NCI-H82 treated with DMSO at 0.1 percent for 48 hours (cell line): ENCODE data around the gene TENM4.
A peak's percentile ranks its signal among the peaks of the same experiment; 100 is the strongest.

Experiments used
- DNase-seq: peaks from one replicate; lab custom pipeline; 2025; ENCODE audit not compliant: unreplicated experiment; lab: John Stamatoyannopoulos, UW

TENM4 gene

GRCh38 chr11:78876676-78877075 lies 564.2 kb downstream of the TENM4 start:
- DNase-seq: no peak

GRCh38 chr11:78870655-78871054 lies 570.2 kb downstream of the TENM4 start:
- DNase-seq: no peak

GRCh38 chr11:78869293-78869692 lies 571.5 kb downstream of the TENM4 start:
- DNase-seq: no peak

- no peak for DNase-seq
Observed at GRCh38 chr11:78868563-78868962, 572.3 kb downstream of the TENM4 start.

- DNase-seq: peak; percentile 10
Observed at GRCh38 chr11:78860720-78861422, 580.0 kb downstream of the TENM4 start.

- no peak for DNase-seq
Observed at GRCh38 chr11:78857688-78858087, 583.1 kb downstream of the TENM4 start.

- no peak for DNase-seq
Observed at GRCh38 chr11:78856211-78856610, 584.6 kb downstream of the TENM4 start.

GRCh38 chr11:78855116-78855515 lies 585.7 kb downstream of the TENM4 start:
- no peak for DNase-seq

GRCh38 chr11:78853521-78853920 lies 587.3 kb downstream of the TENM4 start:
- DNase-seq: no peak

GRCh38 chr11:78851878-78852586 lies 588.8 kb downstream of the TENM4 start:
- no peak for DNase-seq

- DNase-seq: no peak
Observed at GRCh38 chr11:78850078-78850477, 590.8 kb downstream of the TENM4 start.

GRCh38 chr11:78846269-78846668 lies 594.6 kb downstream of the TENM4 start:
- no peak for DNase-seq

GRCh38 chr11:78845496-78845895 lies 595.3 kb downstream of the TENM4 start:
- no peak for DNase-seq

- no peak for DNase-seq
Observed at GRCh38 chr11:78841456-78842060, 599.3 kb downstream of the TENM4 start.

- DNase-seq: no peak
Observed at GRCh38 chr11:78840623-78841022, 600.2 kb downstream of the TENM4 start.

GRCh38 chr11:78840200-78840599 lies 600.6 kb downstream of the TENM4 start:
- no peak for DNase-seq

GRCh38 chr11:78838417-78838816 lies 602.4 kb downstream of the TENM4 start:
- DNase-seq: no peak

- no peak for DNase-seq
Observed at GRCh38 chr11:78835646-78836045, 605.2 kb downstream of the TENM4 start.

- DNase-seq: no peak
Observed at GRCh38 chr11:78834886-78835285, 605.9 kb downstream of the TENM4 start.

- no peak for DNase-seq
Observed at GRCh38 chr11:78833237-78833636, 607.6 kb downstream of the TENM4 start.

- DNase-seq: no peak
Observed at GRCh38 chr11:78832226-78832947, 608.4 kb downstream of the TENM4 start.

- DNase-seq: no peak
Observed at GRCh38 chr11:78831571-78831970, 609.3 kb downstream of the TENM4 start.
